Fibroblast of lung (primary cell): Measurements from ENCODE around the gene PFKP. TPM values are rescaled to one million over a fixed set of nuclear protein-coding genes. Genes with fewer than 3 reads are reported as not detected.
"Not testable (repeated sequence)": the region's sequence is repeated elsewhere in the genome, so short reads cannot be mapped to it uniquely, and the experiment has no call there.

Experiments used
- DNase-seq, 2 donors: peaks; one replicate each; pipeline versions ENCODE4 v3.0.0 to v3.0.0-alpha.2; 2010; ENCODE audit warnings: low read depth in 2 of 2
- H2AFZ ChIP-seq: 2 replicates; pipeline ENCODE4 v1.5.1; 2012; ENCODE audit warnings: low read length, control low read depth, inconsistent platforms
- H3K27ac ChIP-seq: 2 replicates; pipeline ENCODE4 v1.5.1; 2011; ENCODE audit warnings: low read length, control low read depth; ENCODE audit not compliant: insufficient read depth
- H3K27me3 ChIP-seq: 2 replicates; pipeline ENCODE4 v1.5.1; 2011; ENCODE audit warnings: mild to moderate bottlenecking, low read length; ENCODE audit not compliant: control insufficient read depth, insufficient read depth
- H3K36me3 ChIP-seq: 2 replicates; pipeline ENCODE4 v1.5.1; 2011; ENCODE audit warnings: low read length; ENCODE audit not compliant: control insufficient read depth, insufficient read depth
- H3K4me1 ChIP-seq: 2 replicates; pipeline ENCODE4 v1.5.1; 2011; ENCODE audit warnings: low read length; ENCODE audit not compliant: control insufficient read depth, insufficient read depth; ENCODE audit errors: extremely low read depth
- H3K4me2 ChIP-seq: 2 replicates; pipeline ENCODE4 v1.5.1; 2011; ENCODE audit warnings: low read length, control low read depth; ENCODE audit not compliant: insufficient read depth; ENCODE audit errors: extremely low read depth
- H3K4me3 ChIP-seq, 4 experiments: fragments of 200-600 bp in 1 of 4; sonication (generic) in 1 of 4; replicated peaks in 1 of 4; 2 replicates each; pipeline ENCODE4 v1.5.1; 2011 to 2016; ENCODE audit warnings: low read length in 4 of 4, low read depth in 3 of 4, mild to moderate bottlenecking in 3 of 4, control low read depth in 2 of 4, inconsistent platforms in 1 of 4, mixed read lengths in 1 of 4; ENCODE audit not compliant: insufficient read depth in 1 of 4; ENCODE audit errors: control extremely low read depth in 1 of 4
- H3K79me2 ChIP-seq: 2 replicates; pipeline ENCODE4 v1.5.1; 2012; ENCODE audit warnings: mild to moderate bottlenecking, low read length, inconsistent platforms; ENCODE audit not compliant: control insufficient read depth, insufficient read depth
- H3K9ac ChIP-seq: 2 replicates; pipeline ENCODE4 v1.5.1; 2011; ENCODE audit warnings: mild to moderate bottlenecking, low read length, control low read depth; ENCODE audit not compliant: insufficient read depth
- H3K9me3 ChIP-seq: 2 replicates; pipeline ENCODE4 v1.5.1; 2012; ENCODE audit warnings: low read depth, low read length; ENCODE audit not compliant: control insufficient read depth, insufficient read depth
- H4K20me1 ChIP-seq: 2 replicates; pipeline ENCODE4 v1.5.1; 2011; ENCODE audit warnings: low read length; ENCODE audit not compliant: control insufficient read depth, insufficient read depth; ENCODE audit errors: extremely low read depth
- EZH2 ChIP-seq: IDR thresholded peaks from 2 replicates; pipeline ENCODE4 v1.5.1; 2012; ENCODE audit warnings: low read length, control low read depth, mild to moderate bottlenecking; ENCODE audit errors: missing control alignments
- polyA plus RNA-seq, 2 donors: library from polyadenylated mRNA; depleted of rRNA in 1 of 2; stranded (reverse) in 1 of 2; unstranded in 1 of 2; fragments of >200 nt; gene quantifications; 2 replicates each; pipeline ENCODE4 v1.2.1, GENCODE V29; 2011 to 2012; ENCODE audit warnings: missing spikeins in 1 of 2
- total RNA-seq: library from RNA; depleted of rRNA; stranded (reverse); fragments of >200 nt; gene quantifications from 2 replicates; pipeline ENCODE4 v1.2.1, GENCODE V29; 2014
- TF ChIP-seq, protein P1 (sequence below), 2 donors: IDR thresholded peaks in 1 of 2; conservative IDR thresholded peaks in 1 of 2; 1 replicate in 1 of 2; 2 replicates in 1 of 2; pipeline ENCODE4 v1.5.1; 2011 to 2012; ENCODE audit warnings: low read length in 2 of 2, control low read depth in 1 of 2, inconsistent platforms in 1 of 2, low read depth in 1 of 2, mild to moderate bottlenecking in 1 of 2

The PFKP gene
- total and polyA plus RNA-seq, 2 donors (not counting 1 experiment from before 2014, with no cell fraction given), result 74.3 to 90.3 TPM

DNA sequence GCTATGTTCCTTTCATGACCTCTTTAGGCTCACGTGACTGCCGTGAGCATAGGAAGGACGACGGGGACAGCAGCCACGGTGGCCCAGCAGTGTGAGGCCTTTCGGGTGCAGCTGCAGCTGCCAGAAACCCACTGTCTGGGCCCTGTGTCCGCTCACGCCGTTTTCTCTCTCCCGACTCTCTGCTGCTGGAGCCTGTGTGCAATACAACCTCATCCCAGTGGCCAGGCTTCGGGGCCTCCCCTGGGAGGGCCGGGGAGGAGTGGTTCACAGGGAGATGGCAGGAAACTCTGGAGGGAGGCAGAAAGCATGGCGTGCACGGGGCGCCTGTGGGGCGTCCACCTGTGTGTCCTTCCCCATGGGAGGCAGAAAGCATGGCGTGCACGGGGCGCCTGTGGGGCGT, 38.6 kb downstream of the PFKP start:
- H3K4me3 ChIP-seq, result no peak overlapping the region
- H2AFZ ChIP-seq, result no peak overlapping the region
- no peaks in the 10 kb centered on the region for H3K9me3 ChIP-seq
- no peaks in the 10 kb centered on the region for H3K4me1 ChIP-seq
- TF ChIP-seq EZH2, result no peak
- TF ChIP-seq, protein P1, sequence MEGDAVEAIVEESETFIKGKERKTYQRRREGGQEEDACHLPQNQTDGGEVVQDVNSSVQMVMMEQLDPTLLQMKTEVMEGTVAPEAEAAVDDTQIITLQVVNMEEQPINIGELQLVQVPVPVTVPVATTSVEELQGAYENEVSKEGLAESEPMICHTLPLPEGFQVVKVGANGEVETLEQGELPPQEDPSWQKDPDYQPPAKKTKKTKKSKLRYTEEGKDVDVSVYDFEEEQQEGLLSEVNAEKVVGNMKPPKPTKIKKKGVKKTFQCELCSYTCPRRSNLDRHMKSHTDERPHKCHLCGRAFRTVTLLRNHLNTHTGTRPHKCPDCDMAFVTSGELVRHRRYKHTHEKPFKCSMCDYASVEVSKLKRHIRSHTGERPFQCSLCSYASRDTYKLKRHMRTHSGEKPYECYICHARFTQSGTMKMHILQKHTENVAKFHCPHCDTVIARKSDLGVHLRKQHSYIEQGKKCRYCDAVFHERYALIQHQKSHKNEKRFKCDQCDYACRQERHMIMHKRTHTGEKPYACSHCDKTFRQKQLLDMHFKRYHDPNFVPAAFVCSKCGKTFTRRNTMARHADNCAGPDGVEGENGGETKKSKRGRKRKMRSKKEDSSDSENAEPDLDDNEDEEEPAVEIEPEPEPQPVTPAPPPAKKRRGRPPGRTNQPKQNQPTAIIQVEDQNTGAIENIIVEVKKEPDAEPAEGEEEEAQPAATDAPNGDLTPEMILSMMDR (conservative IDR thresholded peaks at IDR 0.05 in 1 of 2, IDR thresholded peaks at IDR 0.05 in 1 of 2; ENCODE audit: low read depth in 1 of 2, low read length in 2 of 2), result no peak
- H3K27me3 ChIP-seq, result no peaks in the 10 kb centered on the region
- no peaks in the 10 kb centered on the region for H4K20me1 ChIP-seq
- H3K9ac ChIP-seq, result no peak overlapping the region
- DNase-seq, result no peak
- no peak overlapping the region for H3K27ac ChIP-seq
- H3K36me3 ChIP-seq, result peaks cover 34% of the 10 kb centered on the region
- peaks cover 9% of the 10 kb centered on the region for H3K79me2 ChIP-seq
- no peak overlapping the region for H3K4me2 ChIP-seq

DNA sequence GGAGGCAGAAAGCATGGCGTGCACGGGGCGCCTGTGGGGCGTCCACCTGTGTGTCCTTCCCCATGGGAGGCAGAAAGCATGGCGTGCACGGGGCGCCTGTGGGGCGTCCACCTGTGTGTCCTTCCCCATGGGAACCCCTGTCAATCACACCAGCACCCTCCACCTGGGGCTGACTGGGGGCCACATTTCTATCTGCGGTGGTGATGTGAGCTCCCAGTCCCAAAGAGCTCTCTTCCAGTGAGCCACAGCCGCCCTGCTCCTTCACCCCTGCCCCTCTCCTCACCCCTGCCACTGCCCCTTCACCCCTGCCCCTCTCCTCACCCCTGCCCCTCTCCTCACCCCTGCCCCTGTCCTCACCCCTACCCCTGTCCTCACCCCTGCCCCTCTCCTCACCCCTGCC, 39.0 kb downstream of the PFKP start:
- H3K4me1 ChIP-seq, H3K79me2 ChIP-seq: not testable (repeated sequence)

DNA sequence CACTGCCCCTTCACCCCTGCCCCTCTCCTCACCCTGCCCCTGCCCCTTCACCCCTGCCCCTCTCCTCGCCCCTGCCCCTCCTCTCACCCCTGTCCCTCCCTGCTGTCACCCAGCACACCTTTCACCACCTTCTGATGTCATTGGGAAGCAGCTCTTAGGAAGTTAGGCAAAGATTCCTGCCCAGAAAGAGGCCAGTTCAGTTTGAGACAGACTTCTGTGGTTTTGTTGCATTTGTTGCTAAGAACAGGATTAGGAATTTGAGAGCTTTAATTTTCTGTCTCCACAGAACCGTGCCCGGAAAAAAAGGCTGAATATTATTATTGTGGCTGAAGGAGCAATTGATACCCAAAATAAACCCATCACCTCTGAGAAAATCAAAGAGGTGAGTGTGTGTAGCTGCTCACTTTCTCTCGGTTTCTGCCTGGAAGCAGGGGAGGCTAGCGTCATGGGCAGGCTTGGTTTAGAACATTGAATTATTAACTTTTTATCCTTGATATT, 39.6 kb downstream of the PFKP start:
- H3K4me3 ChIP-seq, result peak overlapping the region in 2 of 4 experiments; percentile 0 to 29
- H3K79me2 ChIP-seq, result peaks cover 10% of the 10 kb centered on the region
- no peaks in the 10 kb centered on the region for H3K27me3 ChIP-seq
- H3K4me2 ChIP-seq, result peak overlapping the region; percentile 45
- no peak overlapping the region for H2AFZ ChIP-seq
- peaks cover 33% of the 10 kb centered on the region for H3K36me3 ChIP-seq
- no peaks in the 10 kb centered on the region for H3K4me1 ChIP-seq
- peak overlapping the region; percentile 32 for H3K9ac ChIP-seq
- DNase-seq, result peak in 1 of 2 donors; percentile 83
- TF ChIP-seq, protein P1 (conservative IDR thresholded peaks at IDR 0.05 in 1 of 2, IDR thresholded peaks at IDR 0.05 in 1 of 2; ENCODE audit: low read depth in 1 of 2, low read length in 2 of 2), result no peak
- TF ChIP-seq EZH2, result no peak
- no peaks in the 10 kb centered on the region for H4K20me1 ChIP-seq
- no peaks in the 10 kb centered on the region for H3K9me3 ChIP-seq
- peak overlapping the region; percentile 84 for H3K27ac ChIP-seq

More for the DNA sequence above, 39.0 kb downstream of the PFKP start:
- H3K27me3 ChIP-seq, H3K4me3 ChIP-seq, H3K4me2 ChIP-seq, H3K27ac ChIP-seq, H3K9me3 ChIP-seq, H3K9ac ChIP-seq, H2AFZ ChIP-seq, H4K20me1 ChIP-seq, DNase-seq: not testable (repeated sequence)
- H3K36me3 ChIP-seq, result peaks cover 35% of the 10 kb centered on the region
